A549 (cell line): Measurements from ENCODE around the gene RAB30.

Experiments used
- BHLHE40 ChIP-seq: IDR thresholded peaks from 2 replicates; pipeline ENCODE4 v1.6.1; 2012; ENCODE audit warnings: low read depth, low read length, inconsistent platforms
- CTCF ChIP-seq: fragments of >200 bp; sonication (Bioruptor Twin); formaldehyde crosslinking; IDR thresholded peaks from 3 replicates; pipeline ENCODE4 v1.5.1; 2016
- JUNB ChIP-seq: fragments of >200 bp; sonication (Bioruptor Twin); formaldehyde crosslinking; IDR thresholded peaks from 2 replicates; pipeline ENCODE4 v1.6.1; 2016
- MAZ ChIP-seq: fragments of 150-350 bp; IDR thresholded peaks from 2 replicates; pipeline ENCODE4 v1.6.1; 2014; ENCODE audit warnings: antibody characterized with exemption, low read depth, low read length, borderline replicate concordance
- MYC ChIP-seq: IDR thresholded peaks from 2 replicates; pipeline ENCODE4 v1.6.1; 2012; ENCODE audit warnings: mild to moderate bottlenecking, inconsistent platforms, low read length, improper control_type of control experiment, borderline replicate concordance
- POLR2A ChIP-seq: IDR thresholded peaks from 2 replicates; pipeline ENCODE4 v1.6.1; 2012; ENCODE audit warnings: mild to moderate bottlenecking, low read length
- RCOR1 ChIP-seq: fragments of 150-350 bp; IDR thresholded peaks from 2 replicates; pipeline ENCODE4 v1.6.1; 2014; ENCODE audit warnings: antibody characterized with exemption, low read length, low read depth
- SREBF2 ChIP-seq: fragments of 450-650 bp; IDR thresholded peaks from 2 replicates; pipeline ENCODE4 v1.6.1; 2014; ENCODE audit warnings: mild to moderate bottlenecking, moderate library complexity

- TF ChIP-seq POLR2A: no peak
- no peak for TF ChIP-seq BHLHE40
- no peak for TF ChIP-seq CTCF
- no peak for TF ChIP-seq SREBF2
- no peak for TF ChIP-seq RCOR1
- no peak for TF ChIP-seq MYC
- no peak for TF ChIP-seq JUNB
- no peak for TF ChIP-seq MAZ
Observed at GRCh38 chr11:82989628-82990404, 81.9 kb downstream of the RAB30 start.
